DND-41 (cell line): ENCODE measurements around the gene KAT6B.

Experiments used
- EZH2 ChIP-seq: IDR thresholded peaks from 3 replicates; pipeline ENCODE4 v1.6.1; 2012; ENCODE audit warnings: borderline replicate concordance, low read depth, mild to moderate bottlenecking, moderate library complexity, low read length, inconsistent platforms; ENCODE audit not compliant: severe bottlenecking
- TF ChIP-seq, protein P1 (sequence below): IDR thresholded peaks from 2 replicates; pipeline ENCODE4 v1.5.1; 2012; ENCODE audit warnings: borderline replicate concordance, low read length, moderate library complexity, mild to moderate bottlenecking; ENCODE audit not compliant: poor library complexity, severe bottlenecking; ENCODE audit errors: extremely low read depth

- TF ChIP-seq, protein P1, sequence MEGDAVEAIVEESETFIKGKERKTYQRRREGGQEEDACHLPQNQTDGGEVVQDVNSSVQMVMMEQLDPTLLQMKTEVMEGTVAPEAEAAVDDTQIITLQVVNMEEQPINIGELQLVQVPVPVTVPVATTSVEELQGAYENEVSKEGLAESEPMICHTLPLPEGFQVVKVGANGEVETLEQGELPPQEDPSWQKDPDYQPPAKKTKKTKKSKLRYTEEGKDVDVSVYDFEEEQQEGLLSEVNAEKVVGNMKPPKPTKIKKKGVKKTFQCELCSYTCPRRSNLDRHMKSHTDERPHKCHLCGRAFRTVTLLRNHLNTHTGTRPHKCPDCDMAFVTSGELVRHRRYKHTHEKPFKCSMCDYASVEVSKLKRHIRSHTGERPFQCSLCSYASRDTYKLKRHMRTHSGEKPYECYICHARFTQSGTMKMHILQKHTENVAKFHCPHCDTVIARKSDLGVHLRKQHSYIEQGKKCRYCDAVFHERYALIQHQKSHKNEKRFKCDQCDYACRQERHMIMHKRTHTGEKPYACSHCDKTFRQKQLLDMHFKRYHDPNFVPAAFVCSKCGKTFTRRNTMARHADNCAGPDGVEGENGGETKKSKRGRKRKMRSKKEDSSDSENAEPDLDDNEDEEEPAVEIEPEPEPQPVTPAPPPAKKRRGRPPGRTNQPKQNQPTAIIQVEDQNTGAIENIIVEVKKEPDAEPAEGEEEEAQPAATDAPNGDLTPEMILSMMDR = no peak
- no peak for TF ChIP-seq EZH2
These were observed 244.6 kb downstream of the KAT6B start for GRCh38 chr10:75070961-75071428.
